Fibroblast of the conjunctiva (primary cell): ENCODE measurements around the gene PON2.

Source experiments
- DNase-seq: peaks from one replicate; pipeline ENCODE4 v3.0.0-alpha.2; 2010; ENCODE audit warnings: low read depth

PON2 gene

DNA sequence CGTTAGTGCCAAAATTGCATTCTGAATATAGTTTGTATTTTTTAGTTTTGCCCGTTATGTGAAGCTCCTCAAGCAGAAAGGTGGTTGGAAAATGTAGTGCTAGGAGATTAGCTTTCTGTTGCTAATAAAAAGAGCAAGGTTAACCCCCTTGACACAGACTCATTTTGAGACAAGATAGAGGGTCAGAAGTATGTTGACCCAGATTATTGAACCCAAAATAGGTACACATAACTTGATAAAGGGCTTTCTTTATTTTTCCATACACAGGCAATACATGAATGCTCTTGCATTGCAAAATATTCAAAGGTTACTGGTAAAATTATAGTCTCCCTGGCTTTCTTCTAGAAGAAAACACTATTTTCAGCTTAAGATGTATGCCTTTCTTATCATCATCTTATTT, 10.0 kb upstream of the PON2 start:
- no peak for DNase-seq

DNA sequence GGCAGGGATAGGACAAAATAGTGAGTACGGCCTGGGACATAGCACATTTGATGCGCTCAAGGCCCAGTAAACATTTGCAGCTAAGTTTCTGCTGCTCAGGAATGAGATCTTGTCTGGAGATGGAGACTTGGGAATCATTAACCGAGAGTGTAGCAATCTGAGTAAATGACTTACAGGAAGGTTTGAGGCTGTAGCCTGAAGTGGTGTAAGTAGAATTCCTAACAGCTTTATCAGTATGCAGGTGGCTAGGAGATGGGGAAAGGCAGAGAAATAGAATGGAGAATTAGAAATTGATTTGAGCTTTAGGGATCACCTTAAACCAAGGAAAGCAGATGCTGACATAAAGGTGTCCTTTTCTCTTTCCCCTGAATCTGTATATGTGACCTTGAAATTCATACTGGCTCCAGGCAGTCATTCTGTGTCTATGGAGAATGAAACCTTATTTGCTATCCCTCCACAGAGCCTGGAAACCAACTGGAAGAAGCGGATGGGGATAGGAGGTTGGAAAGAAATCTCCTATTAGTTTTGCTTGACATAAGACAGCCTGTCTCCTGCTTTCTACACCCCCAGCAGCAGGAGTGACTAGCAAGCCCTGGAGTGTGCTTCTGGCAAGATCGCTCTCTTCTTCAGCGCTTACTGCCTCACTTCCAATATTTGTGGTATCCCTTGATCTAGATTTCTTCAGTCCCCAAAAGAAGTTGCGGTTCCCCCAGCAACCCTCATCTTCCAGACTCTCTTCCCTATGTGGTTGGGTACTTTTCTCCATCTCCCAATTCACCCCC, 6.4 kb upstream of the PON2 start:
- DNase-seq, result no peak

DNA sequence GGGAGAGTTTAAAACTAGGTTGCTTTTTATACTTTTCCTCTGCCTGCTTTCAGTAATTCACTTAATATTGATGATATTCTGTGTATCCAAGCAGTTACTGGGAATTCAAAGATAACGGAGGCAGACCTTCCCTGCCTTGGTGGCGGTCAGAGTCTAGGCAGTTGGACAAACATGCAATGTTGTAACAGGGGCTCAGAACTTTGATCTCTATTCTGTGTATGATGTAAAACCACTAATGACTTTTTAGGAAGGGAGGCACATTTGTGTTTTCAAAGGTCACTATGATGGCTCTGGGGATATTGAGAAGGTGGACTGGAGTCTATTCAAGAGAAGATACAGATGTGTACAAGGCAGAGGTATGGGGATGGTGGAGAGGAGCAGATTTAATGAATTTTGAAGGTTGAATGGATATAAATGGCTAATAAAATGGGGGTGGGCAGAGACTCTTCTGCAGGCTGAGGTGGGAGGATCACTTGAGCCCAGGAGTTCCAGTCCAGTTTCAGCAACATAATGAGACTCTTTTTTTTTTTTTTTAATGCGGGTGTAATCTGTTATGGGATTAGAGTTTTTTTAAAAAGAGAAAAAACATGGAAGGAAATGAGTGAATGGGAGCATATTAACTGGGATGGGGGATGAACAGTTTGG, 5.7 kb upstream of the PON2 start:
- no peak for DNase-seq

DNA sequence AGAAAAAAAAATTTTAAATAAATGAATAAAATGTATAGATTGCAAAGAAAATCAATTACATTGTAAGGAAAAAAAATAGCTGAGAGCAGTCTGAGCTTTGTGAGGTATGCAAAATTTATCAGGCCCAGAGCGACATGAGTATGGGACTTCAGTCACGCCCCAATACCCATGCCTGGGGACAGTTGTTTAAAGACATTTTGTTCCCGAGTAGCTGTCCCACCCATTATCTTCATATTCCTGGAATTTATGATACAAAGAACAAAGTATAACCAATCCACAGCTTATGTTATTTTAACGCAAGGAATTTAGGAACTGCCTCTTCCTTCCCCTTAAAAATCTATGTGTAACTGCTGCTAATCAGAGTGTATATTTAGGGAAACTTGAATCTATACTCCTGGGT, 1.6 kb upstream of the PON2 start:
- no peak for DNase-seq

DNA sequence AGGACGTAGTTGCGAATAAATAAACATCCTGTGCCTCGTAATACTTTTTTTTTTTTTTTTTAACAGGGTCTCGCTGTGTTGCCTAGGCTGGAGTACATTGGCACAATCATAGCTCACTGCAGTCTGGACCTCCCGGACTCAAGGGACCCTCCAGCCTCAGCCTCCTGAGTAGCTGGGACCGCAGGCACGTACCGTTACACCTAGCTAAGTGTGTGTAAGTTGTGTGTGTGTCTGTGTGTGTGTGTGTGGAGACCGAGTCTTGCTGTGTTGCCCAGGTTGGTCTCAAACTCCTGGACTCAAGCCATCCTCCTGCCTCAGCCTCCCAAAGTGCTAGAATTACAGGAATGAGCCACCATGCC, 573 bp upstream of the PON2 start:
- no peak for DNase-seq

DNA sequence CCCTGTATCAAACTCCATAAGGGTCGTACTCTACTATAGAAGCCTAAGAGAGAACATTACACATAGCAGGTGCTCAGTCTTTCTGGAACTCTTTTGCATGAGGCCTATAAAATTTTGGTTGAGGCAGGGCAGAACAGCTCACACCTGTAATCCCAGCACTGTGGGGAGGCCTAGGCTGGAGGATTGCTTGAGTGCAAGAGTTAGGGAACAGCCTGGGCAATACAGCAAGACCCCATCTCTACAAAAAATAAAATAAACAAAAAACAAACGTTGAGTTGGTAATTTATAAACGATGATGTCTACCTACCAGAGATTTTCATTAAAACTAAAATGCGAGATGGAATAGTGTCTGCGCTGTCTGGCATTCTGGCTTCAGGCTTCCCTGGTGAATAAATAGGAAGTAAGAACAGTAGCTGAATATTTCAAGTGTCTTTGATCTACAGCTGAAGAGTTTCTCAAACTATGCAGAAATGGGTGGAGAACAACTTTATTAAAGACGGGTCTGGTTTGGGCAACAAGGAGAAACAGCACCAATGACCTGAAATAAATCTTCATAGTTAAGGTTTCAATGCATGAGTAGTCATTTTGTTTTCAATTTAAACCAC, 774 bp downstream of the PON2 start:
- DNase-seq, result no peak

DNA sequence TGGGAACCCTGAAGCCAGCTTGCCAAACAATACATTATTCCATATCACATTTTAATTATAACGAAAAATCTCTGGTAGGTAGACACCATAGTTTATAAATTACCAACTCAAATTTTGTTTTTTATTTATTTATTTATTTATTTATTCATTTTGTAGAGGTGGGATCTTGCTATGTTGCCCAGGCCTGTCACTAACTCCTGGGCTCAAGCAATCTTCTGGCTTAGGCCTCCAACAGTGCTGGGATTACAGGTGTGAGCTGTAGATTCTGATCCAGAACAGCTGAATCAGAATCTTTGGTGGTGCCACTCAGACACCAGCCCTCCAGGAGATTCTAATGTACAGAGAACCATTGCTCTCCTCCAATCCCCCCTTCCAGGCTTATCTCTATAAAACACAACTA, 1.7 kb downstream of the PON2 start:
- no peak for DNase-seq

DNA sequence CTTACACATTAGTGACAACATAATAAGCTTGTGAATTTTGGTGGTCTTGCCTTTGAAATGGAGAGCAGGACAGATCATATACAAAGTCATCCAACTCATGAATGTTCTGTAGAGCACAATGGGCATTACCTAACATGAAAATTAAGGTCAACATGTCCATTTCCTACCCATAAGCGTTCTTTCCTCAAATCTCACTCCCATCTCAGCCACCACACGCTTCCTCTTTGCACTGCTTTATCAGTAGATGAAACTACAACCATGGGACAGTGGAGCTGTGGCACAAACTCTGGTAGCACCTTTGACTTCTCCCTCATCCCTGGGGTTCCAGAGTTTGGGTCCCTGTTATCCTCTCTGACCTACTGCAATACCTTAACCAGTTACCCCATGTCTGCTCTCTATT, 2.2 kb downstream of the PON2 start:
- DNase-seq, result no peak

DNA sequence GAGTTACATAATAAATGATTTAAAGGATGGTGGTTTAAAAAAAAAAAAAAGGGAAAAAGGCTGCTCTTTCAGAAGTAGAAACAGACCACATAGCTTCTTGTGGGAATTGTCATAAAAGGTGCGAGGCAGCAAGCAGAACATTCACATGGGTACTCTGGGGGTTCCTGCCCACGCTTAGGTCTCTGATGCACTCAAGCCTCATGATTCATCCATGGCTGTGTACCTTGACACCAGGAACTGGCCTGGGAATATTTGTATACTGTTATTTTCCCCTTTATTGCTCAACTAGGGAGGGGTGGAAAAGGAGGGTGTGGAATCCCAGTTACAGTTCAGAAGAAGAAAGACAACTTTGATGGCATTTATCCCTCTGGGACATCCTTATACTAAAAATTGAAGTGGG, 4.0 kb downstream of the PON2 start:
- DNase-seq, result no peak

DNA sequence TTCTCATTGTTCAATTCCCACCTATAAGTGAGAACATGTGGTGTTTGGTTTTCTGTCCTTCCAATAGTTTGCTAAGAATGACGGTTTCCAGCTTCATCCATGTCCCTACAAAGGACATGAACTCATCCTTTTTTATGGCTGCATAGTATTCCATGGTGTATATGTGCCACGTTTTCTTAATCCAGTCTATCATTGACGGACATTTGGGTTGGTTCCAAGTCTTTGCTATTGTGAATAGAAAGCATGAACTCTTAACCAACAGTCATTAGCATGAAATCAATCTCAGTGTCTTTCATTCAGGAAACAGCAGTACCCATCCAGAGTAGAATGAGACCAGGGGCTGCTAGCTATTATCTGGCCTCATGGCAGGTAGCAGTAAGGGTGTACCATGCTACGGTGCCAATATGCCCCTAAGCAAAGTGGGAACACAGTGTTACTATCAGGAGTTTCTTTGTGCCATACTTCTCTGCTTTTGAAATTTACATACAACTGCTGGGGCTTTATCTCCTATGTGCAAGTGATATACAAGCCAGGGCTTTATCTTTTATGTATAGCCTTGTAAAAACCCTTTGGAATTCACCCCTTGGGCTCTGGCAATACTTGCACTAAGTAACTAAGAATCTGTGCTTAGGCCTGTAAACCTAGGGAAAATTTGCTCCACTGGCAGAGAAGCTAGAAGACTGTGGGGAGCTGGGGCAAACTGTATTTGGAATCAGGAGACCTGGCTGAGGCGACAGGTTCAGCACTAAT, 5.4 kb downstream of the PON2 start:
- DNase-seq, result no peak

DNA sequence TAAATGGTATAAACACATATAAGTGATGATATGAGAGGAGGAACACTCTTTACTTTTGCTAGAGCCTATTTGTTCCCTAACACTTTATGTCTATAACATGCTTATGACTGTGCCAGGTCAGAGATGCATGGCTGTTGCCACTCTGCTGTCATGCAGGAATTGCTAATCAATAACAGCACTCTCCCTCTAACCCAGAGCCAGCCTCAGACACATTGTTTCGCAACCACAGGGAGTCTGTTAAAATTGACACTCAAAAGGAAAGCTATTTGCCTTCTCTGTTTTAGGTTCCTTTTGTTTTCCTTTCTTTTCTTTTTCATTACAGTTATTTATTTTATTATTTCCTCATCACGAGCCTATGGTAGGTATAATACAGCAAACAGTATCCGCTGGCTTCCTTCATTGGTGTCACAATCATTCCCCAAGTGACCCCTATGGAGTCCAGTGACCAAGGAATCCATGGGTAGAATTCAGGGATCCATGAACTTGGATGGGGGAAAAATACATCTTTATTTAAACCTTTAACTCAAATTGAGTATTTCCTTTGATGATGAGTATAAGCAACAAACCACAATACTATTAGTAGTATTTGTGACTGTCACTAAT, 6.8 kb downstream of the PON2 start:
- DNase-seq, result no peak

DNA sequence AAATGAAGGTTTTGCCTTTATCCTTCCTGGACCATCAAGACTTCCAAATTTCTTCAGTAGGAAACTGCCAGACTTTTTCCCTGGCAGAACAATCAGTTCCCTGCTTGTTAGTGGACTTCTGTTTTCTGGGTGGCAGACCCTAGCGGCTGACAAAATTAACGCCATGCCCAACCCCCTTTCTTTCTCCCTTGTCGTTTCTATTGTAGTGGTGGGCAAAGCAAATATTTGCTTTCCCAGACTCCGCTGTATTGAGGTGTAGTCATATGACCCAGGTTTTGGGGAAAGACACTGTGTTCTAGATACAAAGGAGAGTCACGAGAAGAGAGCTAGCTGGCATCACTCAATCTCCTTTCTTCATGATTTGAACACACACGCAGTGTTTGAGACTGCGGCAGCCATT, 7.7 kb downstream of the PON2 start:
- DNase-seq, result no peak

DNA sequence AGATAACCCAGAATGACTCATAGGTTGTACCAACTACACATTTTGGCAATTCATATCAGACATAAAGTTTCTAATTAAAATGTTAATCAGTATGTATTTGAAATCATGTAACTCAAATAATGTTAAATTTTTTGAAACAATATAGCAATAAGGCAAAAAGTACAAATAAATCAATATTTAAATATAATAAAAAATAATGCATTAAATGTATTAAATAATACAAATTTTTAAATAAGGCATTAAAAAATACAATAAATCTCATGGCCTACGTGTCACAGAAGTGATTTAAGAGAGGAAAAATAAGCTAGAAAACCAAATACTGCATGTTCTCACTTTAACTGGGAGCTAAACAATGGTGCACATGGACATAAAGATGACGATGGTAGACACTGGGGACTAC, 9.1 kb downstream of the PON2 start:
- DNase-seq, result no peak

DNA sequence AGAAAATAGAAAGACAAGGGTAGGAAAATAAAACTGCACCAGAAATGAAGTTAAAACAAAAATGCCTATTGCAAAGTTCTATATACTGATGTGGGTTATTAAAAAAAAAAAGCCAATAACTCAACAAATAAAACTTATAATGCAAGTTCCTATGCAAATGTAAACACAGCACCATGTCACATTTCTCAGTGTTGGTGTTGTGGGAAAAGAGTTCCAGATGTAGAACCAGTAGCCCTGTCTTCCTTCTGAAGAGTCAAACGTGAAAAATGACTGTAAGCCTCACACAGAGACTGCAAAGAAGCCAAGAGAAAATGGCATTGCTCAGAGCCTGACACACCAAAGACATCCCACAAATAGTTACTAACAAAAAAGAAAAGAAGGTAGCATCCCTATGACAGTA, 10.1 kb downstream of the PON2 start:
- no peak for DNase-seq

DNA sequence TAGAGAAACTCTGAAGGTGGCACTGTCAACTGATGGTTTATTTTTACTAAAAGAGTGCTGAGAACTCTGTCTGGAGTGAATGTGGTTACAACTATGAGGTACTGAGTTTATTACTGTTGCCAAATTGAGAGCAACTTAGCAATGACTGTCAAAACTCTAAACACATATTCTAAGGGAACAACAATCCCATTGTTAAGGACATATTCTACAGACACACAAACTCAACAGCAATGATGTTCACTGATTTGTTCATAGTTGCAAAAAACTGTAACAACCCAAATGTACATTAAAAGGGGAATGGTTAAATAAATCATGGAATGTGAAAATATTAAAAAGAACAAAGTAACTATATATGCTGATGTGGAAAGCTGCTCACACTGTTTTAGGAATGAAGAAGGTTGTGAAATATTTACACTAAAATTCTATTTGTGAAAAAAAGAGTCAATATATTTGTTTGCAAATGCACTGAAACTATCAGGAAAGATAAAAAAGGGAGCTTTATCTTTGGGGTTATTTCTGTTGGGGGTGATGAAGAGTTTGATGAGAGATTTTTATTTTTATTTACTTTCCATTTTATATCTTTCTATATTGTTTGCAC, 12.9 kb downstream of the PON2 start:
- DNase-seq, result no peak

DNA sequence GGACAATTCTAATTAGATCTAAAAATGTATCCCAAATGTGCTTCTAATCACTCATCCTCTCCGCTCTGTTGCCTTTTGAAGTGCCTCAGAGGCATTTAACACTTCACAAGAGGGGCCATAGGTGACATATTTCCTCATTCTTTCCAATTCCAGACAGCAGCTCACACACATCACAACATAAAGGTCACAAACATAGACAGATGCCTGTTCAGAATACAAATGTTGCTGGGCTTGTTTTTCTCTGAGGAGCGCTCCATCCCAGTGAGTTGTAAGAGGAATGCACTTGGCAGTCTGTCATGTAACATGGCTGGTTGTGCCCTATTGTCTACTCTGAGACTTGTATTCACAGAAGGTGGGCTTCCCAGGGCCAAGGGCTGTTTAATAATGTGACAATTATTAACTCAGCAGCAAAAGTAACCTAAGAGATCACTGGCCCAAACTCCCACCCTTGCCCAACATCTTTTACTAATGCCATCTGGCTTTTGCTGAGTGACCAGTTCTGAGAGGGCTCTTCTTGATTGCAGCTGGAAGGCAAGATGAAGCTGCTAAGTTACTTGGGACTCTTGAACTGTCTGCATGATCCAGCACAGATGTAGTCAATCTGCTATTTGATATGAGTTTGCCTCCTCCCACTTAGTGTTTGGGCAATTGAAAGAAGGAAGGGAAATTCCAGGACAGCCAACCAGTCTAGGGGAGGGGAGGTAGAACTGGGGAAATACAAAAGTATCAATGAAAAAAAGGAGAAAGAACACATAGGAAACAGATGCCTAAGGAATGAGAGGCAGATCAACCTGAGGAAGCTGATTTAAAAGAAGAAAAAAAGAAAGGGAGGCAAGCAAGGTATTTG, 13.6 kb downstream of the PON2 start:
- no peak for DNase-seq

DNA sequence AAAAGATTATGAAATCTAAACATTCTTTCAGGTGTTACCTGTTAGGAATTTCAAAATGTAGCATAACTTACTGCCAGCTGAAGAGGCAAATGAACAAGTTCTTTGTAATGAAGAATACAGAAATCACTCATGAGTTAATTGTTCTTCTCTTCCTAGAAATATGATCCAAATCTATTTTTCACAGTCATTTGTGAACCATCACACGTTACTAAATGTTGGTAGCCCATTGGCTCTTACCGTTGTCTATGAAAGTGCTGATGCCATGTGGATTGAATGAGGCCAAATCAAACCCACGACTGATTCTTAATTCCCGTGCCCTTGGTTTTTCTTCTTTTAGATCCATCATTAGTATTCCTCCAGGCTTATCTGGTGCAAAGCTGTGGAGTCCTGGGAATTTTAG, 22.8 kb downstream of the PON2 start:
- DNase-seq, result no peak

DNA sequence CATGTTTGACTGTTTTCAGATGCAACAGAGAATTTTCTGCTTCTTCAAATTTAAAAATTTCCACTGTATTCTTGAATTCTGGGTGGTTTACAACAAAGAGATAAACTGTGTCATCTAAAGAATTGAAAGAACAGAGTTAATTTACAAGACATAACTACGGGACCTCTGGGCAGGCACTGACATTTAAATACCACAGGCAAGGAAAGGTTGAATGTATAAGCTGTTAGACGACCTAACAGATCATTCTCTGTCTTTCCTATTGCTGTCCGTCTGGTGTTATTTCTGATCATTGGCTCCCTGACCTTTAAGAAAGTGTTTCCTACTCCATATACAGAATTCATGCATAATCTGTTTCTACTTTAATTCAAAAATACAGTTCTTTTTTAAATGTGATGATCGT, 23.2 kb downstream of the PON2 start:
- DNase-seq, result no peak

DNA sequence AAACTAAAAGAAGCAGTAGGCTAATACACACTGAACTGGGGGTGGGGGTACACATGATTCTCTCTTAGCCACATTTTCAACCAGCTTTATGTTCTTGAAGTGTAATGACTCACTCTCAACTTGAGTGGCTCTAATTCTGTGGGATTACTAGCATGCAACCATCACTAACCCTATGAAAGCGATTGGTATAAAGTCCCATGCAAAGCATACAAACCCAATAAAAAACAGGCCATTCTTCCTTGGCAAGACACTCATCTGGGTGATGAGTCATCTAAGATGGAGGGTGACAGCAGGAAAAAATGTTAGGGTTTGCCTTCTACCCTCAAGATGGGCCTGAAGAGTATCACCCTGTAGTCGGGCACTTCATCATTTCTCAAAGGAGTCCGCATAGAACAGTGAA, 23.8 kb downstream of the PON2 start:
- DNase-seq, result no peak

DNA sequence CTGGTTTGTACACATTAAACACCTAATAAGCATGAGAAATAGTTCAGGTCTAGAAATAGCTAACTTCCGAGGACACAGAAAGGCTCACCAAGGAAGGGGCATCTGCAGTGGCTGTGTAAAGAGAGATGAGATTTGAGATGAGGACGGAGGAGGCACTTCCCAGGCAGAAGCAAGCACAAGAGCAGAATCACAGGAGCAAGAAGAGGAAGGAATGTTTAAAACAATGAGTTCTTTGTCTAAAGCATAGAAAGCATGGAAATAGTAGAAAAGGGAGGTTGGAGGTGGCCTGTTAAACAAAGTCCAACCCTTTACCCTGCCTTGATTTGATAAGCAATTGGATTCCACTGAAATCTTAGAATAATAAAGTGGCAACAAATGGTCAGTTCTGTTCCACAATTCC, 27.1 kb downstream of the PON2 start:
- DNase-seq, result no peak

DNA sequence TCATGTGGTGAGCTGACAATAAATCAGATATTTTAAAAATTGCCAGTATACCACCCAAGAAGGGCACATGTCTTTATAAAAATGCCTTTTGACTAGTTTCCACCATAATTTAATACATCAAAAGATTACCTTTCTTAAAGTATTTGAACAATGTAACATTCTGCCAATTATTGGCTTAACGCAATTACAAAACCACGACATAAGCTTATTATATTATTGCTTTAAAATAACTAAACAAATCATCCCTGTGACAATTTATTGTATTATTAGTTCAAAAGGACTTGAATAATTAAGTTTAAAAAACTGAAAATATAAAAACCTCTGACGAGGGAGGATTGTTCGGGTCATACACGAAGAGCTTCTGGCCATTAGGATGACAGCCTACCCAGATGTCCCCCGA, 29.0 kb downstream of the PON2 start:
- DNase-seq, result no peak
